HepG2 (cell line): ENCODE measurements around the gene MORF4L2. TPM values are rescaled to one million over a fixed set of nuclear protein-coding genes. Genes with fewer than 3 reads are reported as not detected.

ENCODE experiments used
- ATF1 ChIP-seq: IDR thresholded peaks from 2 replicates; pipeline ENCODE4 v1.6.1; 2016; ENCODE audit warnings: mild to moderate bottlenecking, control low read depth
- BHLHE40 ChIP-seq: IDR thresholded peaks from 2 replicates; pipeline ENCODE4 v1.6.1; 2011; ENCODE audit warnings: low read length, improper control_type of control experiment
- FOXK1 ChIP-seq: sonication (generic); formaldehyde crosslinking; IDR thresholded peaks from 2 replicates; pipeline ENCODE4 v1.4.0; 2020; ENCODE audit warnings: low read depth, missing genetic modification reagents, borderline replicate concordance
- HMGXB4 ChIP-seq, 2 experiments: sonication (generic) in 1 of 2; formaldehyde crosslinking in 1 of 2; IDR thresholded peaks; 2 replicates each; pipeline versions ENCODE4 v1.4.0 to v1.6.1; 2018 to 2020; ENCODE audit warnings: missing genetic modification reagents in 2 of 2, borderline replicate concordance in 1 of 2, low read depth in 1 of 2, mild to moderate bottlenecking in 1 of 2, missing biosample characterization in 1 of 2
- MXD1 ChIP-seq: sonication (generic); formaldehyde crosslinking; IDR thresholded peaks from 2 replicates; pipeline ENCODE4 v1.4.0; 2020; ENCODE audit warnings: mild to moderate bottlenecking, missing genetic modification reagents
- RCOR2 ChIP-seq: IDR thresholded peaks from 2 replicates; pipeline ENCODE4 v1.6.1; 2016; ENCODE audit warnings: missing biosample characterization, missing genetic modification reagents
- TCF12 ChIP-seq, 2 experiments: fragments of 450-650 bp in 1 of 2; sonication (generic) in 1 of 2; formaldehyde crosslinking in 1 of 2; IDR thresholded peaks; 2 replicates each; pipeline versions ENCODE4 v1.6.1 to v1.8.0; 2017 to 2022; ENCODE audit warnings: antibody characterized with exemption in 1 of 2, mild to moderate bottlenecking in 1 of 2, missing genetic modification reagents in 1 of 2, moderate library complexity in 1 of 2
- TCF7 ChIP-seq: sonication (generic); IDR thresholded peaks from 2 replicates; pipeline ENCODE4 v1.6.1; 2016; ENCODE audit warnings: antibody characterized with exemption, low read depth
- ZFYVE20 ChIP-seq: sonication (generic); formaldehyde crosslinking; IDR thresholded peaks from 2 replicates; pipeline ENCODE4 v1.8.0; 2023; ENCODE audit warnings: low read depth, mild to moderate bottlenecking, moderate library complexity, missing genetic modification reagents, borderline replicate concordance
- ZNF280B ChIP-seq: sonication (generic); formaldehyde crosslinking; IDR thresholded peaks from 2 replicates; pipeline ENCODE4 v1.5.0; 2020; ENCODE audit warnings: missing genetic modification reagents, mild to moderate bottlenecking, borderline replicate concordance
- ZNF282 ChIP-seq: fragments of 450-650 bp; IDR thresholded peaks from 2 replicates; pipeline ENCODE4 v1.6.1; 2018; ENCODE audit not compliant: partially characterized antibody
- ZNF460 ChIP-seq: sonication (generic); formaldehyde crosslinking; IDR thresholded peaks from 2 replicates; pipeline ENCODE4 v1.5.1; 2020; ENCODE audit warnings: missing genetic modification reagents, mild to moderate bottlenecking, borderline replicate concordance
- polyA plus RNA-seq, 8 experiments: library from polyadenylated mRNA; depleted of rRNA in 3 of 8; stranded (reverse) in 7 of 8; unstranded in 1 of 8; fragments of >200 nt; fragmentation: Illumina TruSeq in 4 of 8; extraction: Trizol in 4 of 8; gene quantifications; 2 replicates each; pipeline versions ENCODE4 v1.2.1 to v1.2.3, GENCODE V29; 2011 to 2016; ENCODE audit warnings: low read depth in 4 of 8, missing spikeins in 1 of 8, mixed read lengths in 1 of 8; ENCODE audit not compliant: insufficient read depth in 1 of 8
- total RNA-seq, 5 experiments: library from RNA; depleted of rRNA; stranded (reverse); fragments of >200 nt; fragmentation: Illumina TruSeq; extraction: Trizol; gene quantifications; 2 replicates each; pipeline ENCODE4 v1.2.3, GENCODE V29; 2016; ENCODE audit warnings: low read depth in 1 of 5
- TF ChIP-seq, protein P1 (sequence below): sonication (generic); formaldehyde crosslinking; IDR thresholded peaks from 2 replicates; pipeline ENCODE4 v1.4.0; 2020; ENCODE audit warnings: missing genetic modification reagents, borderline replicate concordance
- TF ChIP-seq, protein P2 (sequence below): sonication (generic); formaldehyde crosslinking; IDR thresholded peaks from 2 replicates; pipeline ENCODE4 v1.8.1; 2023; ENCODE audit warnings: missing genetic modification reagents, mild to moderate bottlenecking, borderline replicate concordance

Gene MORF4L2
- total and polyA plus RNA-seq, 2 of the 13 experiments (the other 11 are each of a cell fraction or from before 2014, with no cell fraction given) = 358 to 469 TPM

DNA sequence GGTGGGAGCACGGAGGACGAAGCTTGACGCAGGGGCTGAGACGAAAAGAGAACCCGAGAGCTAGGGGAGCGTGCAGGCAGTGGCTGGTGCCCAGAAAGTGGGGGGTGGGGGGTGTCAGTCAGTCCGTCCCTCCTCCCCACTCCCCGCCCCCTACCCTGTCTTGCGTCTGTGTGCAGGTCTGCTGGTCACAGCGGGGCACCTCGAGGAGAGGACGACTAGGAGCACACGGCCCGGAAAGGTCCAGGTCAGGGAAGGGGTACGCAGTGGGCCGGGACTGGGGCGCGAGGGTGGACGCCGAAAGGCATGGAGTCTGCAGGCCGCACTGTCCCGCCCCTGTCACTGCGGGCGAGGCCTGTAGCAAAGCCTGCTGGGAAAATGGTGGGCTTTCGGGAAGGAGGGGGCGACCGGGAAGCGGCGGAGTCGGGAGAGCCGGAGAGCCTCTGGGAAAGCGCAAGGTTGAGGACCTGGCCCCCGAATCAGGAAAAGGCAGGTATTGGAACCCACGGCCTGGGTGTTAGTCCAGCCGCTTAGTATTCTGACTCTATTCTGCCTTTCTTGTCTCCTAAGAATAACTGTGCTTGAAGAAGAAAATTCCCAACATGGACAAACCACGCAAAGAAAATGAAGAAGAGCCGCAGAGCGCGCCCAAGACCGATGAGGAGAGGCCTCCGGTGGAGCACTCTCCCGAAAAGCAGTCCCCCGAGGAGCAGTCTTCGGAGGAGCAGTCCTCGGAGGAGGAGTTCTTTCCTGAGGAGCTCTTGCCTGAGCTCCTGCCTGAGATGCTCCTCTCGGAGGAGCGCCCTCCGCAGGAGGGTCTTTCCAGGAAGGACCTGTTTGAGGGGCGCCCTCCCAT, 57.0 kb downstream of the MORF4L2 start (continued):
- TF ChIP-seq ZNF280B (CRISPR knock-in tag) (0 out of 2 replicates have a peak, but pooled peaks have one; percentile 19), FOXK1 (CRISPR knock-in tag) (no peak), RCOR2 (no peak), HMGXB4 (CRISPR knock-in tag; IDR thresholded peaks at IDR 0.05; ENCODE audit: borderline replicate concordance in 1 of 2, low read depth in 1 of 2) (peak; percentile 27 to 65; a peak in 3 of 4 replicates), TCF7 (no peak), ZNF460 (CRISPR knock-in tag) (no peak), ZFYVE20 (CRISPR knock-in tag) (no peak), MXD1 (CRISPR knock-in tag) (peak; percentile 67; the same call in 1 of the 2 replicates), ZNF282 (no peak), TCF12 (IDR thresholded peaks at IDR 0.05) (no peak), TCF12 (CRISPR knock-in tag; IDR thresholded peaks at IDR 0.05) (no peak), BHLHE40 (no peak), ATF1 (no peak)
- TF ChIP-seq, protein P1, sequence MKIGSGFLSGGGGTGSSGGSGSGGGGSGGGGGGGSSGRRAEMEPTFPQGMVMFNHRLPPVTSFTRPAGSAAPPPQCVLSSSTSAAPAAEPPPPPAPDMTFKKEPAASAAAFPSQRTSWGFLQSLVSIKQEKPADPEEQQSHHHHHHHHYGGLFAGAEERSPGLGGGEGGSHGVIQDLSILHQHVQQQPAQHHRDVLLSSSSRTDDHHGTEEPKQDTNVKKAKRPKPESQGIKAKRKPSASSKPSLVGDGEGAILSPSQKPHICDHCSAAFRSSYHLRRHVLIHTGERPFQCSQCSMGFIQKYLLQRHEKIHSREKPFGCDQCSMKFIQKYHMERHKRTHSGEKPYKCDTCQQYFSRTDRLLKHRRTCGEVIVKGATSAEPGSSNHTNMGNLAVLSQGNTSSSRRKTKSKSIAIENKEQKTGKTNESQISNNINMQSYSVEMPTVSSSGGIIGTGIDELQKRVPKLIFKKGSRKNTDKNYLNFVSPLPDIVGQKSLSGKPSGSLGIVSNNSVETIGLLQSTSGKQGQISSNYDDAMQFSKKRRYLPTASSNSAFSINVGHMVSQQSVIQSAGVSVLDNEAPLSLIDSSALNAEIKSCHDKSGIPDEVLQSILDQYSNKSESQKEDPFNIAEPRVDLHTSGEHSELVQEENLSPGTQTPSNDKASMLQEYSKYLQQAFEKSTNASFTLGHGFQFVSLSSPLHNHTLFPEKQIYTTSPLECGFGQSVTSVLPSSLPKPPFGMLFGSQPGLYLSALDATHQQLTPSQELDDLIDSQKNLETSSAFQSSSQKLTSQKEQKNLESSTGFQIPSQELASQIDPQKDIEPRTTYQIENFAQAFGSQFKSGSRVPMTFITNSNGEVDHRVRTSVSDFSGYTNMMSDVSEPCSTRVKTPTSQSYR (CRISPR knock-in tag) = peak; percentile 47; the same call in 1 of the 2 replicates
- TF ChIP-seq, protein P2, sequence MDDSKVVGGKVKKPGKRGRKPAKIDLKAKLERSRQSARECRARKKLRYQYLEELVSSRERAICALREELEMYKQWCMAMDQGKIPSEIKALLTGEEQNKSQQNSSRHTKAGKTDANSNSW (CRISPR knock-in tag) = no peak; the same call in 1 of the 2 replicates
